Ovary (tissue), 3 donors: ENCODE measurements around the gene STAT3.
"Not testable (repeated sequence)": the region's sequence is repeated elsewhere in the genome, so short reads cannot be mapped to it uniquely, and the experiment has no call there.

Source experiments
- CTCF ChIP-seq, 3 donors: fragments of 450-650 bp in 2 of 3; fragments of 200-600 bp in 1 of 3; IDR thresholded peaks; one replicate each; pipeline versions ENCODE4 v1.5.1 to v1.8.0; 2016 to 2022; ENCODE audit warnings: antibody characterized with exemption in 3 of 3, mild to moderate bottlenecking in 1 of 3
- EP300 ChIP-seq: sonication (generic); formaldehyde crosslinking; IDR thresholded peaks from one replicate; pipeline ENCODE4 v1.6.1; 2017; ENCODE audit warnings: antibody characterized with exemption
- POLR2A ChIP-seq: fragments of 450-650 bp; IDR thresholded peaks from one replicate; pipeline ENCODE4 v1.6.1; 2017; ENCODE audit warnings: antibody characterized with exemption, mild to moderate bottlenecking, moderate library complexity
- donor health status: DM: no; HTN: no; CAD: no.

DNA sequence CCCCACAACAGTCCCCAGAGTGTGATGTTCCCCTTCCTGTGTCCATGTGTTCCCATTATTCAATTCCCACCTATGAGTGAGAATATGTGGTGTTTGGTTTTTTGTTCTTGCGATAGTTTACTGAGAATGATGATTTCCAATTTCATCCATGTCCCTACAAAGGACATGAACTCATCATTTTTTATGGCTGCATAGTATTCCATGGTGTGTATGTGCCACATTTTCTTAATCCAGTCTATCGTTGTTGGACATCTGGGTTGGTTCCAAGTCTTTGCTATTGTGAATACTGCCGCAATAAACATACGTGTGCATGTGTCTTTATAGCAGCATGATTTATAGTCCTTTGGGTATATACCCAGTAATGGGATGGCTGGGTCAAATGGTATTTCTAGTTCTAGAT, 123.9 kb downstream of the STAT3 start:
- not testable (repeated sequence) for TF ChIP-seq CTCF (IDR thresholded peaks at IDR 0.05); POLR2A; EP300
